ENCODE data around the gene PPP1R1B. TPM values are rescaled to one million over a fixed set of nuclear protein-coding genes. Genes with fewer than 3 reads are reported as not detected.

Gene PPP1R1B
- total and polyA plus RNA-seq, 9 of the 15 experiments (the other 6 are each of a cell fraction or from before 2014, with no cell fraction given), result 0.07 to 0.18 (median 0.10) TPM; not detected in 4

GRCh38 chr17:39667945-39668924 is 41.5 kb downstream of the PPP1R1B start, which contains the start of gene PNMT (continued):
- TF ChIP-seq THAP12 (CRISPR knock-in tag; IDR thresholded peaks at IDR 0.05) (peak; percentile 76), SIN3A (IDR thresholded peaks at IDR 0.05; ENCODE audit: borderline replicate concordance in 2 of 2, control insufficient read depth in 1 of 2, low read depth in 2 of 2, low read length in 2 of 2) (no peak; a peak in 1 of 4 replicates), ZNF436 (CRISPR knock-in tag; IDR thresholded peaks at IDR 0.05) (no peak), KDM1A (IDR thresholded peaks at IDR 0.05) (no peak), ZNF24 (IDR thresholded peaks at IDR 0.05) (peak; percentile 79), KLF6 (CRISPR knock-in tag; IDR thresholded peaks at IDR 0.05; ENCODE audit: borderline replicate concordance) (no peak), ATF2 (CRISPR knock-in tag; IDR thresholded peaks at IDR 0.05) (no peak), ZNF583 (CRISPR knock-in tag; IDR thresholded peaks at IDR 0.05) (peak; percentile 52), ZNF232 (CRISPR knock-in tag; IDR thresholded peaks at IDR 0.05) (no peak), ZNF324 (CRISPR knock-in tag; IDR thresholded peaks at IDR 0.05) (no peak), CTCF (IDR thresholded peaks at IDR 0.05 in 2 of 3, conservative IDR thresholded peaks at IDR 0.05 in 1 of 3; ENCODE audit: insufficient read depth in 2 of 3, low read depth in 1 of 3, low read length in 3 of 3) (peak; percentile 66 to 85 (median 75)), SMC3 (conservative IDR thresholded peaks at IDR 0.05; ENCODE audit: insufficient read depth, low read depth, low read length) (peak; percentile 64), MTF1 (CRISPR knock-in tag; IDR thresholded peaks at IDR 0.05; ENCODE audit: borderline replicate concordance) (no peak), DACH1 (IDR thresholded peaks at IDR 0.05; ENCODE audit: partially characterized antibody) (no peak)
